Spleen (tissue), 7 donors: ENCODE results near the gene PARVG.

ENCODE experiments used
- POLR2A ChIP-seq, 3 donors: fragments of 450-650 bp; IDR thresholded peaks; one replicate each; pipeline ENCODE4 v1.5.1; 2017; ENCODE audit warnings: antibody characterized with exemption in 3 of 3, mild to moderate bottlenecking in 1 of 3
- POLR2AphosphoS5 ChIP-seq, 3 donors: sonication (generic); formaldehyde crosslinking; IDR thresholded peaks; one replicate each; pipeline ENCODE4 v1.5.1; 2017; ENCODE audit warnings: antibody characterized with exemption in 3 of 3
- TF ChIP-seq, protein P1 (sequence below), 11 experiments: fragments of 200-600 bp in 7 of 11; fragments of 450-650 bp in 4 of 11; sonication (generic) in 4 of 11; IDR thresholded peaks in 8 of 11; conservative IDR thresholded peaks in 3 of 11; 1 replicate in 7 of 11; 2 replicates in 4 of 11; pipeline versions ENCODE4 v1.4.0 to v1.8.0; 2016 to 2021; ENCODE audit warnings: antibody characterized with exemption in 11 of 11, inconsistent platforms in 4 of 11, mild to moderate bottlenecking in 1 of 11
- donor health status: DM: no; HTN: no; CAD: no; lungs with moderate emphysema.
- donor health status: DM: no; HTN: no; CAD: no.
- donor health status: DM: no; HTN: no; CAD: no.

DNA sequence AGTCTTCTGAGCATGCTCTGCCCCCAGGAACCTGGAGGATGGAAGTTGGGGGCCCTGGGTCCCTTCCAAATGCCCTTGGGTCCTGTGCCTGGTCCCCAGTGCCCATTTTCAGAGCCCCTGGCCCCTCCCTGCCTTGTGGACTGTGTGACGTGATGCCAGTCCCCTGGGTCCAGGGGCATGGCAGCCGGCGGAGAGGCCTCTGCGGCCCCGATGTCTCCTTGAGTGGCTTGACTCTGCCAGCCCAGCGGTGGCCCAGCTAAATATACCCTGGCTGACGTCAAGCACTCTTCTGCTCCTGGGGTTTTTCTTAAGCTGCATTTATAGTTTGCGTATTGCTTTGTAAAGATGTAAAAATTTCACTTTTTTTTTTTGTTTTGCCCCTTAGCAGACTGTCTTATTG is 35.2 kb upstream of the PARVG start:
- TF ChIP-seq POLR2A (IDR thresholded peaks at IDR 0.05) (no peak), POLR2AphosphoS5 (IDR thresholded peaks at IDR 0.05) (no peak)
- TF ChIP-seq, protein P1, sequence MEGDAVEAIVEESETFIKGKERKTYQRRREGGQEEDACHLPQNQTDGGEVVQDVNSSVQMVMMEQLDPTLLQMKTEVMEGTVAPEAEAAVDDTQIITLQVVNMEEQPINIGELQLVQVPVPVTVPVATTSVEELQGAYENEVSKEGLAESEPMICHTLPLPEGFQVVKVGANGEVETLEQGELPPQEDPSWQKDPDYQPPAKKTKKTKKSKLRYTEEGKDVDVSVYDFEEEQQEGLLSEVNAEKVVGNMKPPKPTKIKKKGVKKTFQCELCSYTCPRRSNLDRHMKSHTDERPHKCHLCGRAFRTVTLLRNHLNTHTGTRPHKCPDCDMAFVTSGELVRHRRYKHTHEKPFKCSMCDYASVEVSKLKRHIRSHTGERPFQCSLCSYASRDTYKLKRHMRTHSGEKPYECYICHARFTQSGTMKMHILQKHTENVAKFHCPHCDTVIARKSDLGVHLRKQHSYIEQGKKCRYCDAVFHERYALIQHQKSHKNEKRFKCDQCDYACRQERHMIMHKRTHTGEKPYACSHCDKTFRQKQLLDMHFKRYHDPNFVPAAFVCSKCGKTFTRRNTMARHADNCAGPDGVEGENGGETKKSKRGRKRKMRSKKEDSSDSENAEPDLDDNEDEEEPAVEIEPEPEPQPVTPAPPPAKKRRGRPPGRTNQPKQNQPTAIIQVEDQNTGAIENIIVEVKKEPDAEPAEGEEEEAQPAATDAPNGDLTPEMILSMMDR (IDR thresholded peaks at IDR 0.05 in 8 of 11, conservative IDR thresholded peaks at IDR 0.05 in 3 of 11), result no peak
